ENCODE data around the gene PCP2. TPM values are rescaled to one million over a fixed set of nuclear protein-coding genes. Genes with fewer than 3 reads are reported as not detected.

The PCP2 gene
- total and polyA plus RNA-seq, 2 donors, result 1.9 to 9.4 TPM

GRCh38 chr19:7665076-7665475 lies 31.6 kb upstream of the PCP2 start:
- no peak overlapping the region for H3K4me3 ChIP-seq (ENCODE audit: low read length in 2 of 2)
- peaks cover 2 to 15% of the 10 kb centered on the region in 2 donors for H3K27me3 ChIP-seq (ENCODE audit: control insufficient read depth in 2 of 2, insufficient read depth in 1 of 2, low read length in 1 of 2)
- no peak overlapping the region for H3K27ac ChIP-seq (ENCODE audit: low read depth in 1 of 2, low read length in 1 of 2)
- no peaks in the 10 kb centered on the region for H3K36me3 ChIP-seq (ENCODE audit: control insufficient read depth in 2 of 2, insufficient read depth in 2 of 2, low read length in 1 of 2)
- DNase-seq (ENCODE audit: low read depth in 6 of 9, low spot score in 9 of 9), result no peak
- H3K9me3 ChIP-seq (ENCODE audit: control insufficient read depth in 2 of 2, insufficient read depth in 1 of 2, low read length in 1 of 2), result no peaks in the 10 kb centered on the region
- peaks cover 7 to 17% of the 10 kb centered on the region in 2 donors for H3K4me1 ChIP-seq (ENCODE audit: control insufficient read depth in 2 of 2, insufficient read depth in 2 of 2, low read length in 2 of 2)
- 90% methylated on average over 4 of the region's 4 CpGs for WGBS

GRCh38 chr19:7663706-7664105 lies 30.2 kb upstream of the PCP2 start:
- Histone ChIP-seq H3K36me3 (ENCODE audit: control insufficient read depth in 2 of 2, insufficient read depth in 2 of 2, low read length in 1 of 2) (no peaks in the 10 kb centered on the region), H3K27ac (ENCODE audit: low read depth in 1 of 2, low read length in 1 of 2) (no peak overlapping the region), H3K4me1 (ENCODE audit: control insufficient read depth in 2 of 2, insufficient read depth in 2 of 2, low read length in 2 of 2) (peaks cover 4 to 10% of the 10 kb centered on the region in 2 donors), H3K4me3 (ENCODE audit: low read length in 2 of 2) (no peak overlapping the region), H3K9me3 (ENCODE audit: control insufficient read depth in 2 of 2, insufficient read depth in 1 of 2, low read length in 1 of 2) (no peaks in the 10 kb centered on the region), H3K27me3 (ENCODE audit: control insufficient read depth in 2 of 2, insufficient read depth in 1 of 2, low read length in 1 of 2) (peaks cover 0 to 2% of the 10 kb centered on the region in 2 donors)
- DNase-seq (ENCODE audit: low read depth in 6 of 9, low spot score in 9 of 9), result no peak
- 92% methylated on average over 7 of the region's 7 CpGs for WGBS

- Histone ChIP-seq H3K36me3 (ENCODE audit: control insufficient read depth in 2 of 2, insufficient read depth in 2 of 2, low read length in 1 of 2) (no peaks in the 10 kb centered on the region), H3K27ac (ENCODE audit: low read depth in 1 of 2, low read length in 1 of 2) (no peak overlapping the region), H3K4me3 (ENCODE audit: low read length in 2 of 2) (no peak overlapping the region), H3K9me3 (ENCODE audit: control insufficient read depth in 2 of 2, insufficient read depth in 1 of 2, low read length in 1 of 2) (no peaks in the 10 kb centered on the region), H3K4me1 (ENCODE audit: control insufficient read depth in 2 of 2, insufficient read depth in 2 of 2, low read length in 2 of 2) (peaks cover 13 to 18% of the 10 kb centered on the region in 2 donors), H3K27me3 (ENCODE audit: control insufficient read depth in 2 of 2, insufficient read depth in 1 of 2, low read length in 1 of 2) (no peaks in the 10 kb centered on the region)
- WGBS, result 92% methylated on average over 14 of the region's 14 CpGs
- DNase-seq (ENCODE audit: low read depth in 6 of 9, low spot score in 9 of 9), result no peak
Observed at GRCh38 chr19:7662657-7663056, 29.1 kb upstream of the PCP2 start.

GRCh38 chr19:7661744-7662538 lies 28.4 kb upstream of the PCP2 start:
- H3K4me1 ChIP-seq (ENCODE audit: control insufficient read depth in 2 of 2, insufficient read depth in 2 of 2, low read length in 2 of 2), result peaks cover 19 to 25% of the 10 kb centered on the region in 2 donors
- H3K9me3 ChIP-seq (ENCODE audit: control insufficient read depth in 2 of 2, insufficient read depth in 1 of 2, low read length in 1 of 2), result no peaks in the 10 kb centered on the region
- H3K4me3 ChIP-seq (ENCODE audit: low read length in 2 of 2), result no peak overlapping the region
- DNase-seq (ENCODE audit: low read depth in 6 of 9, low spot score in 9 of 9), result no peak
- no peak overlapping the region for H3K27ac ChIP-seq (ENCODE audit: low read depth in 1 of 2, low read length in 1 of 2)
- 85% methylated on average over 8 of the region's 8 CpGs for WGBS
- no peaks in the 10 kb centered on the region for H3K36me3 ChIP-seq (ENCODE audit: control insufficient read depth in 2 of 2, insufficient read depth in 2 of 2, low read length in 1 of 2)
- H3K27me3 ChIP-seq (ENCODE audit: control insufficient read depth in 2 of 2, insufficient read depth in 1 of 2, low read length in 1 of 2), result no peaks in the 10 kb centered on the region

GRCh38 chr19:7658219-7658686 lies 24.7 kb upstream of the PCP2 start:
- peak in 8 of 9 donors; percentile 70 to 96 (median 89) for DNase-seq (ENCODE audit: low read depth in 6 of 9, low spot score in 9 of 9)

GRCh38 chr19:7657131-7657751 lies 23.7 kb upstream of the PCP2 start:
- H3K27me3 ChIP-seq (ENCODE audit: control insufficient read depth in 2 of 2, insufficient read depth in 1 of 2, low read length in 1 of 2), result no peaks in the 10 kb centered on the region
- WGBS, result 48% methylated on average over 14 of the region's 14 CpGs
- peak overlapping the region; percentile 68 to 100 for H3K27ac ChIP-seq (ENCODE audit: low read depth in 1 of 2, low read length in 1 of 2)
- DNase-seq (ENCODE audit: low read depth in 6 of 9, low spot score in 9 of 9), result peak in 1 of 9 donors; percentile 58
- no peak overlapping the region for H3K4me3 ChIP-seq (ENCODE audit: low read length in 2 of 2)
- H3K4me1 ChIP-seq (ENCODE audit: control insufficient read depth in 2 of 2, insufficient read depth in 2 of 2, low read length in 2 of 2), result peaks cover 27 to 46% of the 10 kb centered on the region in 2 donors
- H3K9me3 ChIP-seq (ENCODE audit: control insufficient read depth in 2 of 2, insufficient read depth in 1 of 2, low read length in 1 of 2), result peaks cover 0 to 9% of the 10 kb centered on the region in 2 donors
- no peaks in the 10 kb centered on the region for H3K36me3 ChIP-seq (ENCODE audit: control insufficient read depth in 2 of 2, insufficient read depth in 2 of 2, low read length in 1 of 2)

More at GRCh38 chr19:7658219-7658686, 24.7 kb upstream of the PCP2 start:
- WGBS, result 27% methylated on average over 9 of the region's 9 CpGs
- peaks cover 0 to 6% of the 10 kb centered on the region in 2 donors for H3K9me3 ChIP-seq (ENCODE audit: control insufficient read depth in 2 of 2, insufficient read depth in 1 of 2, low read length in 1 of 2)
- H3K36me3 ChIP-seq (ENCODE audit: control insufficient read depth in 2 of 2, insufficient read depth in 2 of 2, low read length in 1 of 2), result no peaks in the 10 kb centered on the region
- H3K27ac ChIP-seq (ENCODE audit: low read depth in 1 of 2, low read length in 1 of 2), result peak overlapping the region; percentile 95 to 100
- H3K4me1 ChIP-seq (ENCODE audit: control insufficient read depth in 2 of 2, insufficient read depth in 2 of 2, low read length in 2 of 2), result peaks cover 19 to 36% of the 10 kb centered on the region in 2 donors
- H3K4me3 ChIP-seq (ENCODE audit: low read length in 2 of 2), result peak overlapping the region; percentile 38 to 39
- no peaks in the 10 kb centered on the region for H3K27me3 ChIP-seq (ENCODE audit: control insufficient read depth in 2 of 2, insufficient read depth in 1 of 2, low read length in 1 of 2)

GRCh38 chr19:7655581-7655980 lies 22.1 kb upstream of the PCP2 start:
- no peak overlapping the region for H3K4me3 ChIP-seq (ENCODE audit: low read length in 2 of 2)
- no peaks in the 10 kb centered on the region for H3K36me3 ChIP-seq (ENCODE audit: control insufficient read depth in 2 of 2, insufficient read depth in 2 of 2, low read length in 1 of 2)
- H3K9me3 ChIP-seq (ENCODE audit: control insufficient read depth in 2 of 2, insufficient read depth in 1 of 2, low read length in 1 of 2), result peaks cover 0 to 9% of the 10 kb centered on the region in 2 donors
- H3K27me3 ChIP-seq (ENCODE audit: control insufficient read depth in 2 of 2, insufficient read depth in 1 of 2, low read length in 1 of 2), result peaks cover 0 to 4% of the 10 kb centered on the region in 2 donors
- DNase-seq (ENCODE audit: low read depth in 6 of 9, low spot score in 9 of 9), result no peak
- no peak overlapping the region for H3K27ac ChIP-seq (ENCODE audit: low read depth in 1 of 2, low read length in 1 of 2)
- H3K4me1 ChIP-seq (ENCODE audit: control insufficient read depth in 2 of 2, insufficient read depth in 2 of 2, low read length in 2 of 2), result peaks cover 28 to 62% of the 10 kb centered on the region in 2 donors
- 76% methylated on average over 8 of the region's 8 CpGs for WGBS

GRCh38 chr19:7654401-7654800 lies 20.9 kb upstream of the PCP2 start:
- H3K9me3 ChIP-seq (ENCODE audit: control insufficient read depth in 2 of 2, insufficient read depth in 1 of 2, low read length in 1 of 2), result peaks cover 0 to 9% of the 10 kb centered on the region in 2 donors
- no peak overlapping the region for H3K27ac ChIP-seq (ENCODE audit: low read depth in 1 of 2, low read length in 1 of 2)
- H3K4me3 ChIP-seq (ENCODE audit: low read length in 2 of 2), result no peak overlapping the region
- DNase-seq (ENCODE audit: low read depth in 6 of 9, low spot score in 9 of 9), result no peak
- H3K27me3 ChIP-seq (ENCODE audit: control insufficient read depth in 2 of 2, insufficient read depth in 1 of 2, low read length in 1 of 2), result peaks cover 0 to 6% of the 10 kb centered on the region in 2 donors
- no peaks in the 10 kb centered on the region for H3K36me3 ChIP-seq (ENCODE audit: control insufficient read depth in 2 of 2, insufficient read depth in 2 of 2, low read length in 1 of 2)
- peaks cover 32 to 74% of the 10 kb centered on the region in 2 donors for H3K4me1 ChIP-seq (ENCODE audit: control insufficient read depth in 2 of 2, insufficient read depth in 2 of 2, low read length in 2 of 2)
- 94% methylated on average over 8 of the region's 8 CpGs for WGBS

GRCh38 chr19:7652061-7652641 lies 18.6 kb upstream of the PCP2 start:
- Histone ChIP-seq H3K27me3 (ENCODE audit: control insufficient read depth in 2 of 2, insufficient read depth in 1 of 2, low read length in 1 of 2) (peaks cover 0 to 6% of the 10 kb centered on the region in 2 donors), H3K4me3 (ENCODE audit: low read length in 2 of 2) (peak overlapping the region; percentile 3 to 22), H3K4me1 (ENCODE audit: control insufficient read depth in 2 of 2, insufficient read depth in 2 of 2, low read length in 2 of 2) (peaks cover 14 to 55% of the 10 kb centered on the region in 2 donors), H3K27ac (ENCODE audit: low read depth in 1 of 2, low read length in 1 of 2) (peak overlapping the region; percentile 97 to 99), H3K36me3 (ENCODE audit: control insufficient read depth in 2 of 2, insufficient read depth in 2 of 2, low read length in 1 of 2) (peaks cover 9 to 13% of the 10 kb centered on the region in 2 donors), H3K9me3 (ENCODE audit: control insufficient read depth in 2 of 2, insufficient read depth in 1 of 2, low read length in 1 of 2) (peaks cover 0 to 9% of the 10 kb centered on the region in 2 donors)
- peak; percentile 75 to 96 (median 93) for DNase-seq (ENCODE audit: low read depth in 6 of 9, low spot score in 9 of 9)
- 6% methylated on average over 28 of the region's 28 CpGs for WGBS
